B cell (primary cell): ENCODE measurements around the gene MAB21L2. TPM values are rescaled to one million over a fixed set of nuclear protein-coding genes. Genes with fewer than 3 reads are reported as not detected.

ENCODE experiments used
- ATAC-seq: fragments of 200-7000 bp; cut with Tn5 transposase; one replicate; pipeline ENCODE4 v1.10.0; 2021; ENCODE audit warnings: low read depth, mild to moderate bottlenecking, moderate number of reproducible peaks, moderate library complexity
- CTCF ChIA-PET: fragments of 350-600 bp; sonication (Branson Sonifier 250); formaldehyde crosslinking; loops from one replicate; lab custom pipeline; 2021; ENCODE audit warnings: antibody characterized with exemption, inconsistent platforms; lab: Charles Lee
- POLR2A ChIA-PET: fragments of 350-600 bp; sonication (Branson Sonifier 250); formaldehyde crosslinking; loops from one replicate; lab custom pipeline; 2021; ENCODE audit warnings: antibody characterized with exemption; lab: Charles Lee
- DNase-seq: peaks from one replicate; pipeline ENCODE4 v3.0.0; 2013
- H2AFZ ChIP-seq: 2 replicates; pipeline ENCODE4 v1.6.1; 2012; ENCODE audit warnings: mild to moderate bottlenecking, low read depth, low read length; ENCODE audit not compliant: insufficient read depth, poor library complexity, severe bottlenecking
- H3K27ac ChIP-seq, 2 donors: 1 replicate in 1 of 2; 2 replicates in 1 of 2; pipeline ENCODE4 v1.5.1; 2012 to 2013; ENCODE audit warnings: low read length in 2 of 2, mild to moderate bottlenecking in 2 of 2, moderate library complexity in 1 of 2
- H3K27me3 ChIP-seq, 4 experiments: fragments of 200-600 bp in 1 of 4; sonication (generic) in 1 of 4; replicated peaks in 1 of 4; 1 replicate in 2 of 4; 2 replicates in 2 of 4; pipeline versions ENCODE4 v1.6.1 to v1.7.0; 2013 to 2016; ENCODE audit warnings: low read length in 3 of 4, mild to moderate bottlenecking in 2 of 4, mixed read lengths in 1 of 4, moderate library complexity in 1 of 4; ENCODE audit not compliant: insufficient read depth in 4 of 4, control insufficient read depth in 3 of 4; ENCODE audit errors: control extremely low read depth in 1 of 4
- H3K36me3 ChIP-seq, 2 experiments: replicated peaks in 1 of 2; 1 replicate in 1 of 2; 2 replicates in 1 of 2; pipeline versions ENCODE4 v1.6.1 to v1.7.1; 2013; ENCODE audit warnings: low read length in 1 of 2; ENCODE audit not compliant: insufficient read depth in 2 of 2, control insufficient read depth in 1 of 2; ENCODE audit errors: control extremely low read depth in 1 of 2, extremely low read depth in 1 of 2
- H3K4me1 ChIP-seq, 2 donors: fragments of 200-600 bp in 1 of 2; sonication (generic) in 1 of 2; 1 replicate in 1 of 2; 2 replicates in 1 of 2; pipeline versions ENCODE4 v1.5.1 to v1.6.1; 2013 to 2017; ENCODE audit warnings: low read length in 2 of 2; ENCODE audit not compliant: control insufficient read depth in 2 of 2, insufficient read depth in 2 of 2
- H3K4me2 ChIP-seq: replicated peaks from 2 replicates; pipeline ENCODE3; 2012; ENCODE audit warnings: mild to moderate bottlenecking, low read depth, low read length; ENCODE audit not compliant: poor library complexity, severe bottlenecking
- H3K4me3 ChIP-seq, 5 experiments: fragments of 200-600 bp in 1 of 5; sonication (generic) in 1 of 5; 1 replicate in 3 of 5; 2 replicates in 2 of 5; pipeline versions ENCODE4 v1.5.1 to v1.7.0; 2011 to 2016; ENCODE audit warnings: low read length in 4 of 5, mild to moderate bottlenecking in 4 of 5, low read depth in 2 of 5, control low read depth in 1 of 5, moderate library complexity in 1 of 5; ENCODE audit not compliant: insufficient read depth in 1 of 5; ENCODE audit errors: control extremely low read depth in 1 of 5, extremely low read depth in 1 of 5
- H3K79me2 ChIP-seq: fragments of 200-600 bp; sonication (generic); one replicate; pipeline ENCODE4 v1.6.0; 2016; ENCODE audit warnings: low read length; ENCODE audit not compliant: control insufficient read depth, insufficient read depth
- H3K9ac ChIP-seq: fragments of 200-600 bp; sonication (generic); 2 replicates; pipeline ENCODE4 v1.6.1; 2017; ENCODE audit warnings: mild to moderate bottlenecking, low read length, moderate library complexity
- H3K9me3 ChIP-seq, 3 donors: one replicate each; pipeline versions ENCODE4 v1.6.1 to v1.7.1; 2013; ENCODE audit warnings: low read length in 2 of 3; ENCODE audit not compliant: control insufficient read depth in 2 of 3, insufficient read depth in 1 of 3; ENCODE audit errors: control extremely low read depth in 1 of 3
- H4K20me1 ChIP-seq: 2 replicates; pipeline ENCODE4 v1.6.0; 2012; ENCODE audit warnings: mild to moderate bottlenecking, low read length; ENCODE audit not compliant: insufficient read depth, control insufficient read depth, poor library complexity, severe bottlenecking
- H3K27ac Mint-ChIP-seq: one replicate; pipeline ENCODE4 v1.8.0; 2021; ENCODE audit warnings: mixed read lengths
- H3K27me3 Mint-ChIP-seq: one replicate; pipeline ENCODE4 v1.8.0; 2021; ENCODE audit warnings: mixed read lengths
- H3K4me1 Mint-ChIP-seq: one replicate; pipeline ENCODE4 v1.8.0; 2021; ENCODE audit warnings: mixed read lengths
- H3K4me3 Mint-ChIP-seq: one replicate; pipeline ENCODE4 v1.8.0; 2021; ENCODE audit warnings: mixed read lengths
- H3K9me3 Mint-ChIP-seq: one replicate; pipeline ENCODE4 v1.8.0; 2022; ENCODE audit warnings: mixed read lengths; ENCODE audit not compliant: insufficient read depth
- EZH2 ChIP-seq: IDR thresholded peaks from 2 replicates; pipeline ENCODE4 v1.6.1; 2012; ENCODE audit warnings: borderline replicate concordance, low read depth, mild to moderate bottlenecking, moderate library complexity, low read length; ENCODE audit not compliant: insufficient read depth, poor library complexity, severe bottlenecking
- WGBS: methylation state at CpG from one replicate; pipeline ENCODE4 v1.1.5; 2013; ENCODE audit warnings: missing lambda C conversion rate; ENCODE audit not compliant: insufficient coverage; 5-methylcytosine and 5-hydroxymethylcytosine counted together
- intact Hi-C: fragments of 100-400 bp; cut with micrococcal nuclease; formaldehyde crosslinking; loops from one replicate; pipeline ENCODE4 v1.10.0; 2022
- polyA plus RNA-seq: library from polyadenylated mRNA; depleted of rRNA; stranded (reverse); fragments of >200 nt; gene quantifications from 2 replicates; pipeline ENCODE4 v1.2.3, GENCODE V29; 2012
- total RNA-seq, 2 donors: library from RNA; stranded (reverse); fragments of 120-200 nt in 1 of 2; gene quantifications; 1 replicate in 1 of 2; 2 replicates in 1 of 2; pipeline versions ENCODE4 v1.2.3 to v1.2.4, GENCODE V29; 2013 to 2022
- TF ChIP-seq, protein P1 (sequence below): fragments of 200-600 bp; IDR thresholded peaks from one replicate; pipeline ENCODE4 v1.8.0; 2022; ENCODE audit warnings: antibody characterized with exemption, mild to moderate bottlenecking

MAB21L2 gene
- total and polyA plus RNA-seq, 2 donors (not counting 1 experiment from before 2014, with no cell fraction given), result not detected

DNA sequence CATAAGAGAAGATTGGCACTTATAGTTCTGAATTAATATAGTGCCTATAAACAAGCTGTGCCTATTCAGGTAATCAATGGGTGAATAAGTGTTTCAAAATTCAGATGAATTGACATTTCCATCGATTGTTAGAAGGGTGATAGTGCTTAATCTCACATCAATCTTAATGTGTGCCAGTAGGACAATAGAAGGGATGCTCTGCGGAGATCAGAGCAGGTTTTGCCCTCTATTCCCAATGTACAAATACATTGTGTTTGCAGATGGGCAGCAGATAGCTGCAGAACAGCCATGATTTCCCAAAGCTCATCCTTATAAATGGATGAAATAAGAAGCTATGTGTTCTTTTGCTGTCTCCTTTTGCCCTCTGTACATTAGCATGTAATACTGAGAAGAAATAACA is 7.2 kb downstream of the MAB21L2 start:
- ATAC-seq (no peak), DNase-seq (no peak)
- no peaks in the 10 kb centered on the region for H3K27me3 Mint-ChIP-seq
- ChIA-PET POLR2A (no interaction called here), CTCF (interaction anchor here (1.1 kb wide), 1 partner anchor 278 kb away, joined by 3 read pairs; no protein-coding TSS in a partner anchor)
- H3K9me3 Mint-ChIP-seq, result no peaks in the 10 kb centered on the region
- Histone ChIP-seq H3K27me3 (no peaks in the 10 kb centered on the region), H4K20me1 (no peaks in the 10 kb centered on the region), H3K9ac (no peak overlapping the region), H3K4me3 (no peak overlapping the region), H3K36me3 (peaks cover 2 to 39% of the 10 kb centered on the region in 2 experiments), H3K9me3 (no peaks in the 10 kb centered on the region), H2AFZ (no peak overlapping the region), H3K79me2 (no peaks in the 10 kb centered on the region), H3K4me2 (no peak overlapping the region), H3K27ac (no peak overlapping the region), H3K4me1 (no peaks in the 10 kb centered on the region)
- H3K4me1 Mint-ChIP-seq, result no peaks in the 10 kb centered on the region
- no peak overlapping the region for H3K4me3 Mint-ChIP-seq
- no peak for TF ChIP-seq EZH2
- TF ChIP-seq, protein P1, sequence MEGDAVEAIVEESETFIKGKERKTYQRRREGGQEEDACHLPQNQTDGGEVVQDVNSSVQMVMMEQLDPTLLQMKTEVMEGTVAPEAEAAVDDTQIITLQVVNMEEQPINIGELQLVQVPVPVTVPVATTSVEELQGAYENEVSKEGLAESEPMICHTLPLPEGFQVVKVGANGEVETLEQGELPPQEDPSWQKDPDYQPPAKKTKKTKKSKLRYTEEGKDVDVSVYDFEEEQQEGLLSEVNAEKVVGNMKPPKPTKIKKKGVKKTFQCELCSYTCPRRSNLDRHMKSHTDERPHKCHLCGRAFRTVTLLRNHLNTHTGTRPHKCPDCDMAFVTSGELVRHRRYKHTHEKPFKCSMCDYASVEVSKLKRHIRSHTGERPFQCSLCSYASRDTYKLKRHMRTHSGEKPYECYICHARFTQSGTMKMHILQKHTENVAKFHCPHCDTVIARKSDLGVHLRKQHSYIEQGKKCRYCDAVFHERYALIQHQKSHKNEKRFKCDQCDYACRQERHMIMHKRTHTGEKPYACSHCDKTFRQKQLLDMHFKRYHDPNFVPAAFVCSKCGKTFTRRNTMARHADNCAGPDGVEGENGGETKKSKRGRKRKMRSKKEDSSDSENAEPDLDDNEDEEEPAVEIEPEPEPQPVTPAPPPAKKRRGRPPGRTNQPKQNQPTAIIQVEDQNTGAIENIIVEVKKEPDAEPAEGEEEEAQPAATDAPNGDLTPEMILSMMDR, result no peak
- intact Hi-C loops, result no loop called here
- no peak overlapping the region for H3K27ac Mint-ChIP-seq
- no CpG with 5 or more reads among the region's 2 CpGs for WGBS

DNA sequence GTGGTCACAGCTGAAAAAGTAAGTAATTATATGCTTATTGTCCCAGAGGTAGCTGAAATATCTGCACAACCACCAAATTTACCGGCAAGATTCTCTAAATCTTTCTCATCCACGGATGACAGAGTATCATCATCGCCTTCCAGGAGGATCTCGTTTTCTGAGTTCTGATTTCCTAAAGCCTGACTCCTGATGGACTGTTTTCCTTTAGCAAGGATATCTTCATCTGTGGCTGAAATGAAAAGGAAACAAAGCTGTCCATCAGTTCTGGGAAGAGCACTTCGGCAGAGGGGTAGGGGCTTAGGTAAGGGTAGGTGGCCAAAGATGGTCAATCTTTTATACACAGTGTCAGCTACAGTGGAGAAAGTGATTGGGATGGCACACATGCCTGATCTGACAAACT is 8.7 kb downstream of the MAB21L2 start:
- Mint-ChIP-seq H3K27ac (no peak overlapping the region), H3K4me1 (no peaks in the 10 kb centered on the region), H3K27me3 (no peaks in the 10 kb centered on the region), H3K9me3 (no peaks in the 10 kb centered on the region), H3K4me3 (no peak overlapping the region)
- no peak overlapping the region for H3K27ac ChIP-seq
- H2AFZ ChIP-seq, result no peak overlapping the region
- no peaks in the 10 kb centered on the region for H3K27me3 ChIP-seq
- POLR2A ChIA-PET, result no interaction called here
- H3K36me3 ChIP-seq, result peaks cover 0 to 34% of the 10 kb centered on the region in 2 experiments
- H3K79me2 ChIP-seq, result no peaks in the 10 kb centered on the region
- TF ChIP-seq, protein P1, result no peak
- no peak for TF ChIP-seq EZH2
- H3K9ac ChIP-seq, result no peak overlapping the region
- no peaks in the 10 kb centered on the region for H3K9me3 ChIP-seq
- no peak for ATAC-seq
- CTCF ChIA-PET, result interaction anchor here (0.7 kb wide), 1 partner anchor 277 kb away, joined by 3 read pairs; no protein-coding TSS in a partner anchor
- no peak for DNase-seq
- intact Hi-C loops, result no loop called here
- no peak overlapping the region for H3K4me2 ChIP-seq
- no peaks in the 10 kb centered on the region for H4K20me1 ChIP-seq
- no peak overlapping the region for H3K4me3 ChIP-seq
- no peaks in the 10 kb centered on the region for H3K4me1 ChIP-seq
- 100% methylated on average over 4 of the region's 5 CpGs for WGBS
